Colonic mucosa (tissue), 4 donors: Measurements from ENCODE around the gene DCP2. TPM values are rescaled to one million over a fixed set of nuclear protein-coding genes. Genes with fewer than 3 reads are reported as not detected.

ENCODE experiments used
- DNase-seq: peaks from one replicate; pipeline ENCODE4 v3.0.0-alpha.2; 2020
- H3K27ac ChIP-seq: fragments of 200-600 bp; one replicate; pipeline ENCODE4 v1.8.0; 2021
- H3K27me3 ChIP-seq: fragments of 200-600 bp; one replicate; pipeline ENCODE4 v1.8.0; 2021
- H3K36me3 ChIP-seq: fragments of 200-600 bp; one replicate; pipeline ENCODE4 v1.8.0; 2021
- H3K4me1 ChIP-seq: fragments of 200-600 bp; one replicate; pipeline ENCODE4 v1.8.0; 2021; ENCODE audit warnings: mild to moderate bottlenecking
- H3K4me3 ChIP-seq: fragments of 200-600 bp; one replicate; pipeline ENCODE4 v1.8.0; 2021
- H3K9ac ChIP-seq, 2 donors: one replicate each; pipeline ENCODE4 v1.7.0; 2013; ENCODE audit warnings: control low read depth in 2 of 2, low read depth in 2 of 2, low read length in 2 of 2
- H3K9me3 ChIP-seq: fragments of 200-600 bp; one replicate; pipeline ENCODE4 v1.8.0; 2021
- CTCF ChIP-seq: fragments of 200-600 bp; IDR thresholded peaks from one replicate; pipeline ENCODE4 v1.8.0; 2022; ENCODE audit warnings: antibody characterized with exemption, mild to moderate bottlenecking
- intact Hi-C: fragments of 100-400 bp; cut with DNase I; formaldehyde crosslinking; loops from one replicate; pipeline ENCODE4 v1.14.1; 2022
- total RNA-seq, 2 donors: library from RNA; stranded (reverse); fragmentation: NEBNext Ultra II Directional in 1 of 2; extraction: Animal tissue kit (Norgen Biotek cat#: 25700) in 1 of 2; gene quantifications; one replicate each; pipeline ENCODE4 v1.2.1, GENCODE V29; 2021
- donor health status: healthy.
- donor health status: DM: no; HTN: no; CAD: no.
- donor health status: DM: no; HTN: no; CAD: no.

Gene DCP2
- total RNA-seq, 2 donors from 2014 or later = 39.5 to 48.2 TPM

DNA sequence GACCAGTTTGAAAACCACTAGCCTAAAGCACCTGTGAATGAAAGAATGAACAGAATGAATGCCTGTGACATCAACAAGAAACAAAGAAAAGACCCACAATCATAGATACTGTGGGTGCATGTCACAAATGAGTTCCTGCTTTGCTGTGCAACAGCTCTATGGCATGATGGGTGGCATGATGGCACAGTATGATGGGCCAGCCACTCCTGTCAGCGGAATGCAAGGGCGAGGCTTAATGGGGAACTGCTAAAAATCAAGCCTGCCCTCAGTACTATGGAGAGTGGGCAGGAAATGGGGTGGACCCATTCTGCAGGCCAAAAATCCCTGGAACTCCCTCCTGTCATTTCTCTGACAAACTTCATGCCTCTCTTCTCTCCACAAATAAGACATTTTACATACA is 89.0 kb downstream of the DCP2 start:
- Histone ChIP-seq H3K9ac (no peak overlapping the region), H3K27ac (no peak overlapping the region), H3K9me3 (no peaks in the 10 kb centered on the region), H3K36me3 (no peaks in the 10 kb centered on the region), H3K4me1 (no peaks in the 10 kb centered on the region), H3K4me3 (no peak overlapping the region), H3K27me3 (no peaks in the 10 kb centered on the region)
- no peak for TF ChIP-seq CTCF
- intact Hi-C loops = no loop called here
- no peak for DNase-seq

DNA sequence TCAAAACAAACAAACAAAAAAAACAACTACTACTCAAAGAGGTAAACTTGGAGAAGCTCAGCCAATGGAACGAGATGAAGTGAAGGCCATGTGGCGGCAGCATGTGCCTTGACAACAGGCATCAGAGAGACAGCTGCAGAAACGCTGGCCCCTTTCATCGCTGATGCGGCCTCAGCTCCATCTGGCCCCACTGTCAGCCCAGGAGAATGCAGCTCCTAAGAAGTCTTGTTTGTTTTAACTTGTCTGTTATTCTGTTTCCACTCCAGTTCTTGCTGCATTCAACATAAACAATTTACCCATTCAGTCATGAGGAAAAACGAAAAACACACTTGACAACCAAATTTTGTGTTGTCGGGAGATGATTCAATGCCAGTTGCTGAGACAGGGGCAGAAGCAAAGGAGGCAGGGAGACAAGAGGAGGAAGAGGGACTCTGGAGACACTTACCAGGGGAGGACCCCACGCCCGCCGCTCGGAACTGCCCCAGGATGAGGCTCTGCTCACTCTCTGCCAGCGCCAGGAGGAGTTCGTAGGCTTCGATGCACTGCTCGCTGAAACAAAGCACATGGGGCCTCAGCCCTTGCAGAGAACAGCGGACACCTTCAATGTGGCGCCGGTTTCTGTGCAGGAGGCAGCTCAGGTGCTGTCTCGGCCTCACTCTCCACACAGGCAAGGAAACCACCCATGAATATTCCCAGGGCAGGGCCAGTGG is 91.2 kb downstream of the DCP2 start:
- Histone ChIP-seq H3K9me3 (no peaks in the 10 kb centered on the region), H3K27ac (no peak overlapping the region), H3K4me1 (no peaks in the 10 kb centered on the region), H3K27me3 (no peaks in the 10 kb centered on the region), H3K4me3 (no peak overlapping the region), H3K9ac (no peak overlapping the region), H3K36me3 (no peaks in the 10 kb centered on the region)
- DNase-seq = no peak
- intact Hi-C loops = no loop called here
- TF ChIP-seq CTCF = no peak

- no peak overlapping the region for H3K4me3 ChIP-seq
- no peak overlapping the region for H3K9ac ChIP-seq
- no peaks in the 10 kb centered on the region for H3K27me3 ChIP-seq
- no peak overlapping the region for H3K27ac ChIP-seq
- DNase-seq = no peak
- intact Hi-C loops = no loop called here
- no peaks in the 10 kb centered on the region for H3K36me3 ChIP-seq
- H3K9me3 ChIP-seq = no peaks in the 10 kb centered on the region
- no peaks in the 10 kb centered on the region for H3K4me1 ChIP-seq
- no peak for TF ChIP-seq CTCF
These were observed 92.0 kb downstream of the DCP2 start for GRCh38 chr5:113068559-113068958.

Other genes with a start within 250 kb of the DCP2 start
- 10 to 100 TPM; 36.0 to 36.8 TPM for gene APC, start 238.9 kb upstream of the DCP2 start, total RNA-seq
- 10 to 100 TPM; 27.0 to 33.2 TPM for gene SRP19, start 115.5 kb upstream of the DCP2 start, total RNA-seq
- 10 to 100 TPM; 76.7 to 96.3 TPM for gene REEP5, start 54.6 kb upstream of the DCP2 start, total RNA-seq